ENCODE data around the gene KIF5A.
"Not testable (repeated sequence)": the region's sequence is repeated elsewhere in the genome, so short reads cannot be mapped to it uniquely, and the experiment has no call there.

KIF5A gene

DNA sequence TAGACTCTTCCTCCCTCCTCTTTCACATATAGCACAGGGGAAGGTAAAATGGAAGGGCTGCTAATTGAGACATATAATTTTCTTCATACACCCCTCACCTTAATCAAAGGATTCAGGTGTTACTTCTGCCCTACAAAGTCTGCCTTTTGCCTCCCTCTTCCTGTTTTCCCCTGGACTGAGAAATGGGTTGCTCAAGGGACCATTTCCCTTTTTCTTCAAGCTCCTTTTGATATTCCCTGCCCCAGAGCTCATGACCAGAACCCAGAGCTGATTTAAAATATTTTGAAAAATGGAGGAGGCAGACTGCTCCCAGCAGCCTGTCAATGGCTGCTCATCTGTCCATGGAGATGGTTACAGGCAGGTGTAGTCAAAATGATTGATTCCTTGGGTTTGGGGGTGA lies 34.8 kb downstream of the KIF5A start:
- Histone ChIP-seq H3K27me3 (ENCODE audit: low read depth, low read length) (peaks cover 27% of the 10 kb centered on the region), H3K9ac (ENCODE audit: low read length) (no peak overlapping the region), H3K4me3 (ENCODE audit: low read length) (no peak overlapping the region), H3K27ac (ENCODE audit: low read length) (no peak overlapping the region), H3K4me2 (ENCODE audit: low read length) (no peak overlapping the region), H2AFZ (ENCODE audit: low read depth, low read length) (no peak overlapping the region), H4K20me1 (ENCODE audit: insufficient read depth, low read length) (no peaks in the 10 kb centered on the region), H3K36me3 (replicated peaks; ENCODE audit: low read depth, low read length) (no peaks in the 10 kb centered on the region), H3K79me2 (ENCODE audit: low read length) (no peaks in the 10 kb centered on the region), H3K4me1 (ENCODE audit: low read length) (peaks cover 8% of the 10 kb centered on the region; the same call in 1 of the 2 replicates), H3K9me3 (ENCODE audit: insufficient read depth, low read length) (no peaks in the 10 kb centered on the region)
- TF ChIP-seq EZH2phosphoT487 (IDR thresholded peaks at IDR 0.05; ENCODE audit: low read depth): no peak
- TF ChIP-seq, protein P1, sequence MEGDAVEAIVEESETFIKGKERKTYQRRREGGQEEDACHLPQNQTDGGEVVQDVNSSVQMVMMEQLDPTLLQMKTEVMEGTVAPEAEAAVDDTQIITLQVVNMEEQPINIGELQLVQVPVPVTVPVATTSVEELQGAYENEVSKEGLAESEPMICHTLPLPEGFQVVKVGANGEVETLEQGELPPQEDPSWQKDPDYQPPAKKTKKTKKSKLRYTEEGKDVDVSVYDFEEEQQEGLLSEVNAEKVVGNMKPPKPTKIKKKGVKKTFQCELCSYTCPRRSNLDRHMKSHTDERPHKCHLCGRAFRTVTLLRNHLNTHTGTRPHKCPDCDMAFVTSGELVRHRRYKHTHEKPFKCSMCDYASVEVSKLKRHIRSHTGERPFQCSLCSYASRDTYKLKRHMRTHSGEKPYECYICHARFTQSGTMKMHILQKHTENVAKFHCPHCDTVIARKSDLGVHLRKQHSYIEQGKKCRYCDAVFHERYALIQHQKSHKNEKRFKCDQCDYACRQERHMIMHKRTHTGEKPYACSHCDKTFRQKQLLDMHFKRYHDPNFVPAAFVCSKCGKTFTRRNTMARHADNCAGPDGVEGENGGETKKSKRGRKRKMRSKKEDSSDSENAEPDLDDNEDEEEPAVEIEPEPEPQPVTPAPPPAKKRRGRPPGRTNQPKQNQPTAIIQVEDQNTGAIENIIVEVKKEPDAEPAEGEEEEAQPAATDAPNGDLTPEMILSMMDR (IDR thresholded peaks at IDR 0.05; ENCODE audit: low read depth, low read length): no peak

DNA sequence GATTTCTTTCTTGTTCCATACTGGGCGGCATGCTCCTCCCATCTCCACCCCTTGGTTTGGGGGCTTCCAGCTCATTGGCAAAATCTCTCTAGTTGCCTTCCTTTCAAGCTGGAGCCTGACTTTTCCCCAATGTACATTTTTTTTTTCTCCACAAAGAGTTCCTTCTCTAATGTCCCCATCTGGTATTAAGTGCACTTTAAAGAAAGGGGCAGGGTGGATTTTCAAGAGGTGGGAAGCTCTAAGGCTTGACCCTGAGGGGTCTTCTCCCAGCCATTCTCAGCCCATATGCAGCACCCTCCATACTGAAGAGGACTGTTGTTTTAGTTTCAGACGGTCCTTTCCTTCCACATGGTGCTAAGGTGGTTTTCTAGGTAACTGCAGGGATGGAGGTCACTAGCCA lies 35.3 kb downstream of the KIF5A start:
- Histone ChIP-seq H3K4me2 (ENCODE audit: low read length) (no peak overlapping the region), H3K4me3 (ENCODE audit: low read length) (no peak overlapping the region), H3K27me3 (ENCODE audit: low read depth, low read length) (peaks cover 27% of the 10 kb centered on the region), H3K9ac (ENCODE audit: low read length) (no peak overlapping the region), H2AFZ (ENCODE audit: low read depth, low read length) (no peak overlapping the region), H3K27ac (ENCODE audit: low read length) (no peak overlapping the region), H3K36me3 (replicated peaks; ENCODE audit: low read depth, low read length) (no peaks in the 10 kb centered on the region), H4K20me1 (ENCODE audit: insufficient read depth, low read length) (no peaks in the 10 kb centered on the region), H3K4me1 (ENCODE audit: low read length) (peaks cover 8% of the 10 kb centered on the region; the same call in 1 of the 2 replicates), H3K9me3 (ENCODE audit: insufficient read depth, low read length) (no peaks in the 10 kb centered on the region), H3K79me2 (ENCODE audit: low read length) (no peaks in the 10 kb centered on the region)
- TF ChIP-seq, protein P1 (IDR thresholded peaks at IDR 0.05; ENCODE audit: low read depth, low read length): no peak
- no peak for TF ChIP-seq EZH2phosphoT487 (IDR thresholded peaks at IDR 0.05; ENCODE audit: low read depth)

DNA sequence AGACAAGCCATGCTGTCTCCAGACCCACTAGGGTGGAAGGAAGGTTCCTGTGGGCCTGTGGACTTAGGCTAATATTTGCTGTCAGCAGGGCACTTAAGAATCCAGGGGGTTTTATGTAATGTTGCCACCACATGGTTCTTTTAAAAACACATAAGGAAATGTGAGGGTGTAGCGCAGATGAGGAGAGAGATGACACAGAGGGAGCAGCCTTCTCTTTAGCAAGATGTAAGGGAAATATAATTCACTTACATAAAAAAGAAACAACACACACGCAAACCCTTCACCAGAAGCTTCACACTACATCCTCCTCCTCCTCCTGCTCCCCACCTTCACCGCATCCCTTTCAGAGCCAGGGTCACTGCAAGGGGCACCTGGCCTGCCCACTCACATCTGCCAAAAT lies 36.3 kb downstream of the KIF5A start:
- Histone ChIP-seq H3K36me3 (replicated peaks; ENCODE audit: low read depth, low read length) (no peaks in the 10 kb centered on the region), H2AFZ (ENCODE audit: low read depth, low read length) (no peak overlapping the region), H3K4me1 (ENCODE audit: low read length) (peaks cover 13% of the 10 kb centered on the region; the same call in 1 of the 2 replicates), H4K20me1 (ENCODE audit: insufficient read depth, low read length) (no peaks in the 10 kb centered on the region), H3K4me2 (ENCODE audit: low read length) (no peak overlapping the region), H3K27me3 (ENCODE audit: low read depth, low read length) (peaks cover 27% of the 10 kb centered on the region), H3K4me3 (ENCODE audit: low read length) (no peak overlapping the region), H3K9ac (ENCODE audit: low read length) (no peak overlapping the region), H3K79me2 (ENCODE audit: low read length) (peaks cover under 1% of the 10 kb centered on the region; the same call in 1 of the 2 replicates), H3K9me3 (ENCODE audit: insufficient read depth, low read length) (no peaks in the 10 kb centered on the region), H3K27ac (ENCODE audit: low read length) (no peak overlapping the region)
- TF ChIP-seq, protein P1 (IDR thresholded peaks at IDR 0.05; ENCODE audit: low read depth, low read length): no peak
- no peak for TF ChIP-seq EZH2phosphoT487 (IDR thresholded peaks at IDR 0.05; ENCODE audit: low read depth)

DNA sequence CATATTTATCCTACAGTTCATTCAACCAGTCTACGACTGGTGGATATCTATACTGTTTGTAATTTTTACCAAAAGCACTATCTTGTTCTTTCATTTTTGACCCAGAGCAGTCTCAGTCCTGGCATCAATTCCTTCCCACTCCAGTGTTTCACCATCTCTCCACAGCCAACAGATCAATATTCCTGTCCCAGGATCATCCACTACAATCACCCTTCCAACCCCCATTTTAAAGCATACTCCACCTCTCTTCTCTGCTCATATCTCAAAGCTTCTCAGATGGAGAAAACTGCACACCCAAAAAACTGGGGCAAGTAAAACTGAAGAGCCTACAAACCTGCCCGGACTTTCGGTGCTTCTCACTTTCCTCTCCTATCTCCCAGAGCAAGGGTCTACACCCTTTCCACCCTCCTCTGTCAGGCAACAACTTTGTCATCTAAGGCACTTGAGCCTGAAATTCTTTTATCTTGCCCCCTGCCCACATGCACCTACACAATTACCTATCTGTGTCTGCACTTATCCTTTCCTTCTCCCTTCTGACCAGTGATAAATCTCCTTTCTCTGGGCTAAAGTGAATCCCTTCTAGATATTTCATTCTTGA lies 37.1 kb downstream of the KIF5A start:
- H3K79me2 ChIP-seq (ENCODE audit: low read length): peaks cover 8% of the 10 kb centered on the region
- peaks cover 17% of the 10 kb centered on the region for H3K4me1 ChIP-seq (ENCODE audit: low read length)
- H3K27me3 ChIP-seq (ENCODE audit: low read depth, low read length): peaks cover 27% of the 10 kb centered on the region
- TF ChIP-seq, protein P1 (IDR thresholded peaks at IDR 0.05; ENCODE audit: low read depth, low read length): no peak
- TF ChIP-seq EZH2phosphoT487 (IDR thresholded peaks at IDR 0.05; ENCODE audit: low read depth): no peak
- H2AFZ ChIP-seq (ENCODE audit: low read depth, low read length): no peak overlapping the region
- H3K4me2 ChIP-seq (ENCODE audit: low read length): no peak overlapping the region
- no peak overlapping the region for H3K9ac ChIP-seq (ENCODE audit: low read length)
- no peaks in the 10 kb centered on the region for H3K9me3 ChIP-seq (ENCODE audit: insufficient read depth, low read length)
- H3K4me3 ChIP-seq (ENCODE audit: low read length): no peak overlapping the region
- H3K27ac ChIP-seq (ENCODE audit: low read length): no peak overlapping the region
- no peaks in the 10 kb centered on the region for H4K20me1 ChIP-seq (ENCODE audit: insufficient read depth, low read length)
- H3K36me3 ChIP-seq (replicated peaks; ENCODE audit: low read depth, low read length): no peaks in the 10 kb centered on the region

DNA sequence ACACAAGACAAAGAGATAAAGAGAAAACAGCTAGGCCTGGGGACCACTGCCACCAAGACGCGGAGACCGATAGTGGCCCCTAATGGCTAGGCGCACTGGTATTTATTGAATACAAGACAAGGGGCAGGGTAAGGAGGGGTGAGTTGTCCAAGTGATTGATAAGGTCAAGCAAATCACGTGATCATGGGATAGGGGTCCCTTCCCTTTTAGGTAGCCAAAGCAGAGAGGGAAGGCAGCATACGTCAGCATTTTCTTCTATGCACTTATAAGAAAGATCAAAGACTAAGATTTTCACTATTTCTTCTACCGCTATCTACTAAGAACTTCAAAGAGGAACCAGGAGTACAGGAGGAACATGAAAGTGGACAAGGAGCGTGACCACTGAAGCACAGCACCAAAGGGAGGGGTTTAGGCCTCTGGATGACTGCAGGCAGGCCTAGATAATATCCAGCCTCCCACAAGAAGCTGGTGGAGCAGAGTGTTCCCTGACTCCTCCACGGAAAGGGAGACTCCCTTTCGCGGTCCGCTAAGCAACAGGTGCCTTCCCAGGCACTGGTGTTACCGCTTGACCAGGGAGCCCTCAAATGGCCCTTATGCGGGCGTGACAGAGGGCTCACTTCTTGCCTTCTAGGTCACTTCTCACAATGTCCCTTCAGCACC lies 39.2 kb downstream of the KIF5A start:
- Histone ChIP-seq H3K79me2 (ENCODE audit: low read length) (peaks cover 17% of the 10 kb centered on the region), H3K27me3 (ENCODE audit: low read depth, low read length) (peaks cover 19% of the 10 kb centered on the region), H3K4me1 (ENCODE audit: low read length) (peaks cover 17% of the 10 kb centered on the region)
- not testable (repeated sequence) for H3K4me3 ChIP-seq (ENCODE audit: low read length); H2AFZ ChIP-seq (ENCODE audit: low read depth, low read length); H4K20me1 ChIP-seq (ENCODE audit: insufficient read depth, low read length); H3K4me2 ChIP-seq (ENCODE audit: low read length); H3K27ac ChIP-seq (ENCODE audit: low read length); H3K36me3 ChIP-seq (replicated peaks; ENCODE audit: low read depth, low read length); H3K9me3 ChIP-seq (ENCODE audit: insufficient read depth, low read length); H3K9ac ChIP-seq (ENCODE audit: low read length)

Measured in OCI-LY3 (cell line).